Myocyte (in vitro differentiated cells): ENCODE data around the gene NT5C1A. TPM values are rescaled to one million over a fixed set of nuclear protein-coding genes. Genes with fewer than 3 reads are reported as not detected.

Source experiments
- DNase-seq: peaks from one replicate; pipeline ENCODE4 v3.0.0-alpha.2; 2012; ENCODE audit warnings: low read depth
- total RNA-seq: library from RNA; depleted of rRNA; stranded (reverse); fragments of >200 nt; gene quantifications from 2 replicates; pipeline ENCODE4 v1.2.3, GENCODE V29; 2014

The NT5C1A gene
- total RNA-seq, 1 donor from 2014 or later = 4.8 TPM

- peak; percentile 85 for DNase-seq
Measured at GRCh38 chr1:39639305-39640130, 32.4 kb downstream of the NT5C1A start, which contains the start of gene HEYL. TSS of gene HEYL (minus strand) at chr1:39639643. CDS start at chr1:39639625, 18 bp downstream.

GRCh38 chr1:39638965-39639304 is 33.0 kb downstream of the NT5C1A start:
- DNase-seq = no peak

GRCh38 chr1:39637361-39637760 is 34.5 kb downstream of the NT5C1A start:
- DNase-seq = no peak

GRCh38 chr1:39635871-39636210 is 36.1 kb downstream of the NT5C1A start:
- DNase-seq = no peak

GRCh38 chr1:39635205-39635870 is 36.6 kb downstream of the NT5C1A start:
- DNase-seq = peak; percentile 71

GRCh38 chr1:39633422-39633821 is 38.5 kb downstream of the NT5C1A start:
- DNase-seq = no peak

GRCh38 chr1:39632682-39633417 is 39.1 kb downstream of the NT5C1A start:
- DNase-seq = peak; percentile 91

GRCh38 chr1:39632323-39632681 is 39.6 kb downstream of the NT5C1A start:
- DNase-seq = no peak

GRCh38 chr1:39631361-39632322 is 40.3 kb downstream of the NT5C1A start:
- no peak for DNase-seq

GRCh38 chr1:39628807-39629350 is 43.0 kb downstream of the NT5C1A start:
- DNase-seq = no peak

- no peak for DNase-seq
Measured at GRCh38 chr1:39626646-39627045, 45.3 kb downstream of the NT5C1A start.

GRCh38 chr1:39625462-39626273 is 46.2 kb downstream of the NT5C1A start:
- no peak for DNase-seq

GRCh38 chr1:39625009-39625408 is 46.9 kb downstream of the NT5C1A start:
- no peak for DNase-seq

- DNase-seq = peak; percentile 79
Measured at GRCh38 chr1:39623053-39623452, 48.9 kb downstream of the NT5C1A start.

GRCh38 chr1:39622427-39622826 is 49.5 kb downstream of the NT5C1A start:
- no peak for DNase-seq

GRCh38 chr1:39620659-39621165 is 51.2 kb downstream of the NT5C1A start:
- DNase-seq = no peak

GRCh38 chr1:39617488-39618049 is 54.3 kb downstream of the NT5C1A start:
- no peak for DNase-seq

GRCh38 chr1:39615086-39615673 is 56.7 kb downstream of the NT5C1A start:
- no peak for DNase-seq

GRCh38 chr1:39614488-39614887 is 57.4 kb downstream of the NT5C1A start:
- no peak for DNase-seq
